AG04450 (cell line): ENCODE measurements around the gene ATP5MK. TPM values are rescaled to one million over a fixed set of nuclear protein-coding genes. Genes with fewer than 3 reads are reported as not detected.

Source experiments
- CTCF ChIA-PET: fragments of 300-600, 350-600 bp; formaldehyde crosslinking; extraction: SDS; loops from one replicate; lab custom pipeline; 2022; ENCODE audit warnings: antibody characterized with exemption, inconsistent platforms; lab: Charles Lee
- POLR2A ChIA-PET: fragments of 350-600 bp; formaldehyde crosslinking; extraction: SDS; loops from one replicate; lab custom pipeline; 2021; ENCODE audit warnings: antibody characterized with exemption, inconsistent platforms; lab: Yijun Ruan, JAX
- DNase-seq: peaks from one replicate; pipeline ENCODE4 v3.0.0-alpha.2; 2011; ENCODE audit warnings: low read depth, low spot score
- H3K27ac ChIP-seq: one replicate; pipeline ENCODE4 v1.5.1; 2012; ENCODE audit warnings: low read depth, low read length, control low read depth
- H3K27me3 ChIP-seq: one replicate; pipeline ENCODE4 v1.6.0; 2012; ENCODE audit warnings: low read length; ENCODE audit not compliant: control insufficient read depth, insufficient read depth
- H3K4me3 ChIP-seq: 2 replicates; pipeline ENCODE4 v1.5.1; 2011; ENCODE audit warnings: mild to moderate bottlenecking, low read depth, low read length, control low read depth
- H3K9me3 ChIP-seq: 2 replicates; pipeline ENCODE4 v1.5.1; 2012; ENCODE audit warnings: low read length; ENCODE audit not compliant: control insufficient read depth, insufficient read depth
- CTCF ChIP-seq: IDR thresholded peaks from 2 replicates; pipeline ENCODE4 v1.5.1; 2011; ENCODE audit warnings: low read depth, low read length, control low read depth, inconsistent platforms
- polyA plus RNA-seq: library from polyadenylated mRNA; depleted of rRNA; stranded (reverse); fragments of >200 nt; gene quantifications from 2 replicates; pipeline ENCODE4 v1.2.3, GENCODE V29; 2011

Gene ATP5MK
- polyA plus RNA-seq, 1 experiment = 407 TPM

GRCh38 chr10:103394180-103394579 lies 2.1 kb downstream of the ATP5MK start:
- no peaks in the 10 kb centered on the region for H3K27me3 ChIP-seq
- no peaks in the 10 kb centered on the region for H3K9me3 ChIP-seq
- ChIA-PET CTCF (no interaction called here), POLR2A (no interaction called here)
- no peak for TF ChIP-seq CTCF
- H3K27ac ChIP-seq = no peak overlapping the region
- DNase-seq = no peak
- H3K4me3 ChIP-seq = no peak overlapping the region

- no peaks in the 10 kb centered on the region for H3K27me3 ChIP-seq
- TF ChIP-seq CTCF = no peak
- POLR2A ChIA-PET = no interaction called here
- no peak overlapping the region for H3K27ac ChIP-seq
- H3K9me3 ChIP-seq = no peaks in the 10 kb centered on the region
- CTCF ChIA-PET = no interaction called here
- DNase-seq = no peak
- no peak overlapping the region for H3K4me3 ChIP-seq
Observed at GRCh38 chr10:103382769-103383168, 13.5 kb downstream of the ATP5MK start.

- no peak overlapping the region for H3K4me3 ChIP-seq
- H3K27me3 ChIP-seq = no peaks in the 10 kb centered on the region
- ChIA-PET POLR2A (no interaction called here), CTCF (no interaction called here)
- no peak for TF ChIP-seq CTCF
- DNase-seq = no peak
- no peaks in the 10 kb centered on the region for H3K9me3 ChIP-seq
- no peak overlapping the region for H3K27ac ChIP-seq
Observed at GRCh38 chr10:103374263-103374662, 22.0 kb downstream of the ATP5MK start.

GRCh38 chr10:103373544-103373943 lies 22.7 kb downstream of the ATP5MK start:
- TF ChIP-seq CTCF = no peak
- Histone ChIP-seq H3K27me3 (no peaks in the 10 kb centered on the region), H3K9me3 (no peaks in the 10 kb centered on the region), H3K27ac (no peak overlapping the region), H3K4me3 (no peak overlapping the region)
- DNase-seq = no peak
- ChIA-PET POLR2A (no interaction called here), CTCF (no interaction called here)

GRCh38 chr10:103367782-103368518 lies 28.3 kb downstream of the ATP5MK start, which contains the start of gene TAF5:
TAF5 (plus strand) TSS chr10:103367976; CDS start chr10:103367990, 14 bp downstream.
- H3K9me3 ChIP-seq = no peaks in the 10 kb centered on the region; the same call in 1 of the 2 replicates
- DNase-seq = peak; percentile 86
- no peaks in the 10 kb centered on the region for H3K27me3 ChIP-seq
- TF ChIP-seq CTCF = no peak
- peak within 1 kb of the TSS; percentile 83 for H3K4me3 ChIP-seq
- POLR2A ChIA-PET = interaction anchor here (1.2 kb wide), 1 partner anchor 55 kb away, joined by 3 read pairs; no protein-coding TSS in a partner anchor
- CTCF ChIA-PET = no interaction called here
- H3K27ac ChIP-seq = peak within 1 kb of the TSS; percentile 52
